ENCODE data around the gene C1GALT1. TPM values are rescaled to one million over a fixed set of nuclear protein-coding genes. Genes with fewer than 3 reads are reported as not detected.

Gene C1GALT1
- polyA plus RNA-seq, 3 donors = 12.5 to 47.7 (median 45.1) TPM

GRCh38 chr7:7266257-7266881, 84.0 kb downstream of the C1GALT1 start:
- Histone ChIP-seq H3K36me3 (replicated peaks in 1 of 2; ENCODE audit: control insufficient read depth in 1 of 2, insufficient read depth in 2 of 2, low read length in 2 of 2) (no peaks in the 10 kb centered on the region), H3K27ac (ENCODE audit: low read depth in 1 of 2, low read length in 2 of 2) (no peak overlapping the region), H3K4me2 (replicated peaks; ENCODE audit: extremely low read depth, low read length, poor library complexity, severe bottlenecking) (no peak overlapping the region), H3K79me2 (ENCODE audit: insufficient read depth, low read length) (no peaks in the 10 kb centered on the region), H4K20me1 (ENCODE audit: insufficient read depth, low read length) (no peaks in the 10 kb centered on the region), H3K4me1 (ENCODE audit: control insufficient read depth in 1 of 2, insufficient read depth in 2 of 2, low read length in 2 of 2) (no peaks in the 10 kb centered on the region), H3K9me3 (replicated peaks in 1 of 2; ENCODE audit: control insufficient read depth in 1 of 2, insufficient read depth in 1 of 2, low read length in 2 of 2) (no peaks in the 10 kb centered on the region), H3K9ac (ENCODE audit: insufficient read depth, low read length, poor library complexity, severe bottlenecking) (no peak overlapping the region), H3K27me3 (ENCODE audit: control insufficient read depth in 2 of 2, insufficient read depth in 2 of 2, low read length in 2 of 2) (no peaks in the 10 kb centered on the region), H3K4me3 (replicated peaks in 1 of 3; ENCODE audit: low read depth in 2 of 3, low read length in 3 of 3) (no peak overlapping the region), H2AFZ (ENCODE audit: insufficient read depth, low read depth, low read length, poor library complexity, severe bottlenecking) (no peak overlapping the region)
- Mint-ChIP-seq H3K36me3 (no peaks in the 10 kb centered on the region), H3K4me3 (no peak overlapping the region), H3K9me3 (peaks cover 0 to 4% (median 0%) of the 10 kb centered on the region in 7 donors), H3K4me1 (peaks cover 3% of the 10 kb centered on the region), H3K27ac (no peak overlapping the region), H3K27me3 (ENCODE audit: low read depth in 3 of 3) (peaks cover 0 to 2% (median 2%) of the 10 kb centered on the region in 3 donors)
- DNase-seq = no peak
- TF ChIP-seq CTCF (IDR thresholded peaks at IDR 0.05) = no peak
- 60% methylated on average over 2 of the region's 6 CpGs for WGBS (ENCODE audit: insufficient coverage)
- intact Hi-C loops (cut with micrococcal nuclease) = no loop called here

GRCh38 chr7:7271094-7271874, 88.9 kb downstream of the C1GALT1 start:
- H3K27me3 Mint-ChIP-seq (ENCODE audit: low read depth in 3 of 3) = peaks cover 0 to 2% (median 0%) of the 10 kb centered on the region in 3 donors
- no peaks in the 10 kb centered on the region for H3K79me2 ChIP-seq (ENCODE audit: insufficient read depth, low read length)
- no peaks in the 10 kb centered on the region for H3K4me1 ChIP-seq (ENCODE audit: control insufficient read depth in 1 of 2, insufficient read depth in 2 of 2, low read length in 2 of 2)
- H3K36me3 Mint-ChIP-seq = no peaks in the 10 kb centered on the region
- no peaks in the 10 kb centered on the region for H3K36me3 ChIP-seq (replicated peaks in 1 of 2; ENCODE audit: control insufficient read depth in 1 of 2, insufficient read depth in 2 of 2, low read length in 2 of 2)
- no peak overlapping the region for H3K4me3 ChIP-seq (replicated peaks in 1 of 3; ENCODE audit: low read depth in 2 of 3, low read length in 3 of 3)
- peaks cover 3% of the 10 kb centered on the region for H3K4me1 Mint-ChIP-seq
- no peak overlapping the region for H2AFZ ChIP-seq (ENCODE audit: insufficient read depth, low read depth, low read length, poor library complexity, severe bottlenecking)
- no peak overlapping the region for H3K27ac Mint-ChIP-seq
- peaks cover 0 to 2% (median 0%) of the 10 kb centered on the region in 7 donors for H3K9me3 Mint-ChIP-seq
- no peak overlapping the region for H3K9ac ChIP-seq (ENCODE audit: insufficient read depth, low read length, poor library complexity, severe bottlenecking)
- no peak for TF ChIP-seq CTCF (IDR thresholded peaks at IDR 0.05)
- H3K27me3 ChIP-seq (ENCODE audit: control insufficient read depth in 2 of 2, insufficient read depth in 2 of 2, low read length in 2 of 2) = no peaks in the 10 kb centered on the region
- H3K27ac ChIP-seq (ENCODE audit: low read depth in 1 of 2, low read length in 2 of 2) = no peak overlapping the region
- H4K20me1 ChIP-seq (ENCODE audit: insufficient read depth, low read length) = no peaks in the 10 kb centered on the region
- H3K9me3 ChIP-seq (replicated peaks in 1 of 2; ENCODE audit: control insufficient read depth in 1 of 2, insufficient read depth in 1 of 2, low read length in 2 of 2) = no peaks in the 10 kb centered on the region
- DNase-seq = no peak
- intact Hi-C loops (cut with micrococcal nuclease) = no loop called here
- no peak overlapping the region for H3K4me2 ChIP-seq (replicated peaks; ENCODE audit: extremely low read depth, low read length, poor library complexity, severe bottlenecking)
- WGBS (ENCODE audit: insufficient coverage) = 96% methylated on average over 8 of the region's 10 CpGs
- no peak overlapping the region for H3K4me3 Mint-ChIP-seq
